GM06990 (cell line): ENCODE results near the gene TPGS1.

Source experiments
- DNase-seq: peaks from one replicate; pipeline ENCODE4 v3.0.0-alpha.2; 2011; ENCODE audit not compliant: insufficient read length; ENCODE audit errors: extremely low read depth
- H3K27me3 ChIP-seq: replicated peaks from 2 replicates; pipeline ENCODE4 v1.6.0; 2011; ENCODE audit warnings: low read length; ENCODE audit not compliant: control insufficient read depth, insufficient read depth
- H3K36me3 ChIP-seq: 2 replicates; pipeline ENCODE4 v1.5.1; 2011; ENCODE audit warnings: low read length; ENCODE audit not compliant: control insufficient read depth, insufficient read depth
- H3K4me3 ChIP-seq: replicated peaks from 2 replicates; pipeline ENCODE4 v1.5.1; 2011; ENCODE audit warnings: low read depth, mild to moderate bottlenecking, control low read depth, low read length
- TF ChIP-seq, protein P1 (sequence below): IDR thresholded peaks from 2 replicates; pipeline ENCODE4 v1.5.1; 2011; ENCODE audit warnings: low read length, control low read depth, mild to moderate bottlenecking, inconsistent platforms; ENCODE audit not compliant: insufficient read depth, poor library complexity, severe bottlenecking

Gene TPGS1

DNA sequence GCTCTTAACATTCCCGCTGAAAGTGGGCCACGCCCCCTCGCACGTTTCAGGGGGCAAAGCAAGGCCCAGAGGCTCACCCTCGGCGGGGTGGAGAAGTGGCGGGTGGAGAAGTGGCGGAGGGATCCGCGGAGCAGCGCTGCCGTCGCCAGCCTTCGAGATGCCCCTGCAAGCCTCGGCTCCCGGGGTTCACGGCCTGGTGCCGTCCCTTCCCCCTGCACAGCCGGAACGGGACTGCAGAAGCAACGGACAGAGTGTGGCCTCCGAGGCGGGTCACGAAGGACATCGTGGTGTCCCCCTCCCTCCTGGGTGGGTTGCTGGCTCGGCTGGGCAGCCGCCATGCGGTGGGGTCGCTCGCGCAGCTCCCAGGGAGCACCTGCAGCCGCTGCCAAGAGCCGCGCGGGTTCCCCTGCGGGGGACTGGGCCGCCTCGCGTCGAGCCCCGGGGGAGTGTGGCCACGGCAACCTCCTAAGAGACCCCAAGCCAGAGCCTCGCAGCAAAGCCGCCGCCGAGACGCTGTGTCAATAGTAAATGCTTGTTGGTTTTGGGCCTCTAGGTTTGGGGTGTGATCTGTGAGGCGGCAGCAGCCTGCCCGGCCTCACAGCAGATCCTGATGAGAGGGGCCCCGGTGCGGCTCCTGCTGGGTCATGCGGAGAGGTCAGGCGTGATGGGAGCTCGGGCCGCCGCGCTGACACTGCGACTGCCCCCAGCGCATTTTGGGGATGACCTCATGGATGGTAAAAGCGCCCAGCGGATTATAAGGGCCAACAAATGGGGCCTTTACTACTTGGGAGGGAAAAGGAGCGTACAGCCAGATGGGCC is 5.5 kb downstream of the TPGS1 start:
- no peak overlapping the region for H3K4me3 ChIP-seq
- TF ChIP-seq, protein P1, sequence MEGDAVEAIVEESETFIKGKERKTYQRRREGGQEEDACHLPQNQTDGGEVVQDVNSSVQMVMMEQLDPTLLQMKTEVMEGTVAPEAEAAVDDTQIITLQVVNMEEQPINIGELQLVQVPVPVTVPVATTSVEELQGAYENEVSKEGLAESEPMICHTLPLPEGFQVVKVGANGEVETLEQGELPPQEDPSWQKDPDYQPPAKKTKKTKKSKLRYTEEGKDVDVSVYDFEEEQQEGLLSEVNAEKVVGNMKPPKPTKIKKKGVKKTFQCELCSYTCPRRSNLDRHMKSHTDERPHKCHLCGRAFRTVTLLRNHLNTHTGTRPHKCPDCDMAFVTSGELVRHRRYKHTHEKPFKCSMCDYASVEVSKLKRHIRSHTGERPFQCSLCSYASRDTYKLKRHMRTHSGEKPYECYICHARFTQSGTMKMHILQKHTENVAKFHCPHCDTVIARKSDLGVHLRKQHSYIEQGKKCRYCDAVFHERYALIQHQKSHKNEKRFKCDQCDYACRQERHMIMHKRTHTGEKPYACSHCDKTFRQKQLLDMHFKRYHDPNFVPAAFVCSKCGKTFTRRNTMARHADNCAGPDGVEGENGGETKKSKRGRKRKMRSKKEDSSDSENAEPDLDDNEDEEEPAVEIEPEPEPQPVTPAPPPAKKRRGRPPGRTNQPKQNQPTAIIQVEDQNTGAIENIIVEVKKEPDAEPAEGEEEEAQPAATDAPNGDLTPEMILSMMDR, result no peak
- H3K27me3 ChIP-seq, result no peaks in the 10 kb centered on the region
- no peaks in the 10 kb centered on the region; the same call in 1 of the 2 replicates for H3K36me3 ChIP-seq
- DNase-seq, result no peak

DNA sequence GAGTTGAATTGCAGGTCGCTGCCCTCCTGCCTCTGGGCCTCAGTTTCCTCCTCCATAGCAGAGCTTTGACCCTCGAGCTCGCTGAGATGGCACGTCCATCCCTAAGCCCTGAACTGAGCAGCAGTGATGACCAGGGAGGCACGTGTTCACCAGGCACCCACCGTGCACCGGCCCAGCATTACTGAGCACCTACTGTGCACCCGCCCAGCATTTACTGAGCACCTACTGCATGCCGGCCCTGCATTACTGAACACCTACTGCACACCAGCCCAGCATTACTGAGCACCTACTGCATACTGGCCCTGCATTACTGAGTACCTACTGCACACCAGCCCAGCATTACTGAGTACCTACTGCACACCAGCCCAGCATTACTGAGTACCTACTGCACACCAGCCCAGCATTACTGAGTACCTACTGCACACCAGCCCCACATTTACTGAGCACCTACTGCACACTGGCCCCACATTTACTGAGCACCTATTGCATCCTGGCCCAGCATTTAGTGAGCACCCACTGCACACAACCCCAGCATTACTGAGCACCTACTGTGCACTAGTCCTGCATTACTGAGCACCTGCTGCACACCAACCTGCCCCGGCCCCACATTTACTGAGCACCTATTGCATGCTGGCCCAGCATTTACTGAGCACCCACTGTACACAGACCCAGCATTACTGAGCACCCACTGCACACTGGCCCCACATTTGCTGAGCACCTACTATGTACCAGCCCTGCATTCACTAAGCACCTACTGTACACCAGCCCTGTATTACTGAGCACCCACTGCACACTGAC is 6.3 kb downstream of the TPGS1 start:
- no peak for DNase-seq
- TF ChIP-seq, protein P1, result no peak
- Histone ChIP-seq H3K4me3 (no peak overlapping the region), H3K27me3 (no peaks in the 10 kb centered on the region), H3K36me3 (no peaks in the 10 kb centered on the region; the same call in 1 of the 2 replicates)

DNA sequence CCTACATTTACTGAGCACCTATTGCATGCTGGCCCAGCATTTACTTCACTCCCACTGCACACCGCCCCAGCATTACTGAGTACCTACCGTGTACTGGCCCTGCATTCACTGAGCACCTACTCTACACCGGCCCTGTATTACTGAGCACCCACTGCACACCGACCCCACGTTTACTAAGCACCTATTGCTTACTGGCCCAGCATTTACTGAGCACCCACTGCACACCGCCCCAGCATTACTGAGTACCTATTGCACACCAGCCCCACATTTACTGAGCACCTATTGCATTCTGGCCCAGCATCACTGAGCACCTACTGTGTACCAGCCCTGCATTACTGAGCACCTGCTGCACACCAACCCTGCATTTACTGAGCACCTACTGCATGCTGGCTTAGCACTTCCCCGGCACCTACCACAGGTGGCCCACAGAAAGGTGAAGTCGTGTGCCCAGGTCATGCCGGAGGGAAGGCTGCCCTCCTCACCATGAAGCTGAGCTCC is 6.9 kb downstream of the TPGS1 start:
- TF ChIP-seq, protein P1, result no peak
- no peak overlapping the region for H3K4me3 ChIP-seq
- H3K27me3 ChIP-seq, result no peaks in the 10 kb centered on the region
- H3K36me3 ChIP-seq, result no peaks in the 10 kb centered on the region; the same call in 1 of the 2 replicates
- DNase-seq, result no peak

DNA sequence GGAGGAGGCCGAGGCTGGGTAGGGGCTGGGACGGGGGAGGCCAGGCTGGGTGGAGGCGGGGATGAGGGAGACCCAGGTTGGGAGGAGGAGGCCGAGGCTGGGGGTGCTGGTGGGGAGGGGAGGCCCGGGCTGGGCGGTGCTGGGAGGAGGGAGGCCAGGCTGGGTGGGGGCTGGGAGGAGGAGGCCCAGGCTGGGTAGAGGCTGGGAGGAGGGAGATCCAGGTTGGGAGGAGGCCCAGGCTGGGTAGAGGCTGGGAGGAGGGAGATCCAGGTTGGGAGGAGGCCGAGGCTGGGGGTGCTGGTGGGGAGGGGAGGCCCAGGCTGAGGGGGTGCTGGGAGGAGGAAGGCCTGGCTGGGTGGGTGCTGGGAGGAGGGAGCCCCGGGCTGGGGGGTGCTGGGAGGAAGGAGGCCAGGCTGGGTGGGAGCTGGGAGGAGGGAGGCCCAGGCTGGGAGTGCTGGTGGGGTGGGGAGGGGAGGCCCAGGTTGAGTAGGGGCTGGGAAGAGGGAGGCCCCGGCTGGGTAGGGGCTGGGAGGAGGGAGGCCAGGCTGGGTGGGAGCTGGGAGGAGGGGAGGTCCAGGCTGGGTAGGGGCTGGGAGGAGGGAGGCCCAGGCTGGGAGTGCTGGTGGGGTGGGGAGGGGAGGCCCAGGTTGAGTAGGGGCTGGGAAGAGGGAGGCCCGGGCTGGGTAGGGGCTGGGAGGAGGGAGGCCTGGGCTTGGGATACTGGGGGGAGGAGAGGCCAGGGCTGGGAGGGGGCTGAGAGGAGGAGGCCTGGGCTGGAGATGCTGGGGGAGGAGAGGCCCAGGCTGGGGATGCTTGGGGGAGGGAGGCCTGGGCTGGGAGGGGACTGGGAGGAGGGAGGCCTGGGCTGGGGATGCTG is 10.7 kb downstream of the TPGS1 start:
- TF ChIP-seq, protein P1, result no peak
- Histone ChIP-seq H3K36me3 (no peaks in the 10 kb centered on the region; the same call in 1 of the 2 replicates), H3K27me3 (no peaks in the 10 kb centered on the region), H3K4me3 (no peak overlapping the region)
- no peak for DNase-seq

DNA sequence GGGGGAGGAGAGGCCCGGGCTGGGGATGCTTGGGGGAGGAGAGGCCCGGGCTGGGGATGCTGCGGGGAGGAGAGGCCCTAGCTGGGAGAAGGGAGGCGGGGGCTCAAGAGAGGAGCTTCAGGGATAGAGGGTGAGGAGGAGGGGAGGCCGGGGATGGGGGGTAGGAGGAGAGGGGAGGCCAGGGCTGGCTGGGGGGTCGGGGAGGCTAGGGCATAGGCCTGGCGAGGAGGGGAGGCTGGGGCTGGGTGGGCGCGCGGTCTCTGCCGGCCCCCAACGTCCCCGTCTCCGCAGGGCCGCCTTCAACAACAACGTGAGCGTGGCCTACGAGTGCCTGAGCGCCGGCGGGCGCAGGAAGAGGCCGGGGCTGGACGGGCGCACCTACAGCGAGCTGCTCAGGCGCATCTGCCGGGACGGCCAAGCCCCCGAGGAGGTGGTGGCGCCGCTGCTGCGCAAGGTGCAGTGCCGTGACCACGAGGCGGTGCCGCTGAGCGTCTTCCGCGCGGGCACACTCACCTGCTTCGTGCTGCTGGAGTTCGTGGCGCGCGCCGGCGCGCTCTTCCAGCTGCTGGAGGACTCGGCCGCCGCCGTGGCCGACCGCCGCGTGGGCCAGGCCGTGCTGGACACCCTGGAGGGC is 11.4 kb downstream of the TPGS1 start:
- Histone ChIP-seq H3K4me3 (no peak overlapping the region), H3K36me3 (no peaks in the 10 kb centered on the region; the same call in 1 of the 2 replicates), H3K27me3 (no peaks in the 10 kb centered on the region)
- peak; percentile 51 for DNase-seq
- TF ChIP-seq, protein P1, result peak; percentile 11
